CD4-positive, alpha-beta T cell treated with Interleukin-12 subunit alpha and Interleukin-12 subunit beta, for 1 hour (primary cell): ENCODE data around the gene CDC34.
"Not testable (repeated sequence)": the region's sequence is repeated elsewhere in the genome, so short reads cannot be mapped to it uniquely, and the experiment has no call there.

ENCODE experiments used
- DNase-seq: peaks from one replicate; pipeline ENCODE4 v3.0.0-alpha.2; 2020

The CDC34 gene

DNA sequence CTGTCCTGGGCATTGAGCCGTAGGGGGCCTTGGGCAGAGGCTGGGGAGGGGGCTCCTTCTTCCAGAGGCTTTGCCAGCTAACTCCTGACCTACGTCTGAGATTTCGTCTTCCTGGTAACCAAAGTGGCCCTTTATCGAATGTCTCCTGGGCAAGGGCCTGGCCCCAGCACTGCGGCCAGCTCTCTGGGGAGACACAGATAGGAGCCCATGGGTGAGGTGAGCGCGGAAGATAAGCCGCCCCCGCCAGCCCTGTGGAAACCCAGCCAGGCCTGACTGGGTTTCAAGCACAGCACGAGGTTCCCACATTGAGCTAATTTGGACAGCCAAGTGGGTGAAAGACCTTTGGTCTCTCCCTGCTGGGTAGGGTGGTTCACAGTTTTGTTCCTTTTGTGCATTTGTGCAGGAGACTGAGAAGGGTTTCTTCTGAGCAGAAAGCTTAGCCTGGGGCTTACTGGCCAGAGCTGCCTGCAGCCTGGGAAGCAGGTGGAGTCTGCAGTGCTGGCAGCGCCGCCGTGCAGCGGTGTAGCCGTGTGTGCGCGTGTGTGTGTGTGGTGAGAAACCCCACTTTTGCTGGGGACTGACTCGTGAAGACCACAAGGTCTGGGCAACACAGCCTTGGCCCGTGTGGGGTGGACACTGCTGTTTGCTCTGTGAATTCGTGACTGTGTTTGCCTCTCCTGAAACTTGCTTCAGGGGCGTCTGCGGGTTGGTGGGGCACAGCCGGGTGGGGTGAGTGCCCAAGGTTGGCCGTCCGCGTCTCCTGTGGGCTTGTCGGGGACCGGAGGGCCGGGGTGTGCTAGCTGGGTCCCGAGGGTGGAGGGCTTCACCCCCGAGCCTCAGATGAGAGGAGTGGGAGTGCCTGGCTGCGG lies 43.3 kb downstream of the CDC34 start:
- DNase-seq = no peak

DNA sequence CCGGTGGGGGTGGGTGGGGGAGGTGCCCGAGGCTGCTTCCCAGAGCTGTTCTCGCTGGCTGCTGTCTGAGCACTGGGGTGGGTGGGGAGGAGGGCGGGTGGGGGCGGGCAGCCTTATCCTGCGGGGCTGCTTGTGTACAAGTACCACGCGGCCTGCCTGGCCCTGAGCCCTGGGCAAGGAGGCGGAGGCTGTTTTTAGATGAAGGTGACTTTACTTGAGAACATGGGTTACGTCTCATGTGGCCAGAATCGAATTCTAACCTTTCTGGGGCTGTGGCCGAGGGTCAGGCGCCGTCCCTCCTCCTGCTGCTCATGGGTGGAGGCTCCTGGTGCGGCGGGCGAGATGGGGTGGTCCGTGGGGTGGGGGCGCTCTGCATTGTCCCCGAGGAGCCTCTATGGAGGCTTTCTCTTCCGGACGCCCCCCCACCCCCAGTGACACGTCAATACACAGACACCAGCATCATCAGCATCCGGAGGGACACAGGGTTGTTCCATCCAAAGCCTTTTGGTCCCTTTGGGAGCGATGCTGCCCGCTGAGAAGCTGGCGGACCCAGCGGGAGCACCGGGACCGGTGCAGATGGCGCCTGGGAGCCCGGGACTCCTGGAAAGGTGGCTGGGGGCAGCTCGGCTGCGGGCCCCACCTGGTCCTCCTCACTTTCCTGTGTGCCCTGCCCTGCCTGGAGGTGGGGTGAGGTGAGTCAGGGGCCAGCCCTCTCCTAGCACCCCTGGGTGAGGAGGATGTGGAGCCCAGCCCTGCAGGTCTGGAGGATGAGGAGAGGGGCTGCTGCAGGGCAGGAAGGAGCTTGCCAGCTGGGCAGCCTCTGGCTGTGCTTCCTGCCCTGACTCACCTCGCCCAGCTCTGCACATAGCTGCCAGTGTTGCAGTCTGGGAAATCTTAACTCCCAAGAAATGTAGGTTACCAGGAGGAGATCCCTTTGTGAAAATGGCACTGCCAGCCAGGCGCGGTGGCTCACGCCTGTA lies 44.3 kb downstream of the CDC34 start:
- DNase-seq = no peak

DNA sequence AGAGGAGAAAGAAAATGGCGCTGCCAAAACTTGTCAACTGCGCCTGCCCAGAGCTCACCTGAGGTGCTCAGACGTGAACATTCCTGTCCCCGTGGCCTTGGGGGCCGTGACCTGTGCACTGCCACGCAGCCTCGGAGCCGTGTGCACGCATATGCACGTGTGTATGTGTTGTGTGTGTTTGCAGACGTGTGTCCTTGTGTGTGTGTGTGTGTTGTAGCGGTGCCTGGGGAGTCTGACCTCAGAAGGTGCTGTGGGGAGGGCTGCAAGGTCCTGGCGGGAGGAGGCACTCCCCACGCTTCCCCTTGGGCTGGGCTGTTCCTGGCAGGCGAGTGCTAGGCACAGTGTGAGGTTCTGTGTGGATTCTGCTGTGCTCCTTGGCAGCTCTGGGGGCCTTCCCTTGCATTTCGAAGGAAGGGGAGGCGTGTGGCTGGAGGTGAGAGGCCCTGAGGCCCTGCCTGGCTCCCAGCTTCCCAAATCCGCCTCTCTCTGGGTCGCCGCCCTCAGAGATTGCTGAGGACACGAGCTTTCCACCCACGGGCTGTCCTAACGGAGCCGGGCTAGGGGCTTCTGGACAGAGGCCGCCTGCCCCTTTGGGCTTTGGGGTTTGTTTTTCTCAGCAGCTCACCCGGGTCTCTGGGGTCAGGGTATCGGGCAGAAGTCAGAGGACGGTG lies 45.3 kb downstream of the CDC34 start:
- DNase-seq = no peak

DNA sequence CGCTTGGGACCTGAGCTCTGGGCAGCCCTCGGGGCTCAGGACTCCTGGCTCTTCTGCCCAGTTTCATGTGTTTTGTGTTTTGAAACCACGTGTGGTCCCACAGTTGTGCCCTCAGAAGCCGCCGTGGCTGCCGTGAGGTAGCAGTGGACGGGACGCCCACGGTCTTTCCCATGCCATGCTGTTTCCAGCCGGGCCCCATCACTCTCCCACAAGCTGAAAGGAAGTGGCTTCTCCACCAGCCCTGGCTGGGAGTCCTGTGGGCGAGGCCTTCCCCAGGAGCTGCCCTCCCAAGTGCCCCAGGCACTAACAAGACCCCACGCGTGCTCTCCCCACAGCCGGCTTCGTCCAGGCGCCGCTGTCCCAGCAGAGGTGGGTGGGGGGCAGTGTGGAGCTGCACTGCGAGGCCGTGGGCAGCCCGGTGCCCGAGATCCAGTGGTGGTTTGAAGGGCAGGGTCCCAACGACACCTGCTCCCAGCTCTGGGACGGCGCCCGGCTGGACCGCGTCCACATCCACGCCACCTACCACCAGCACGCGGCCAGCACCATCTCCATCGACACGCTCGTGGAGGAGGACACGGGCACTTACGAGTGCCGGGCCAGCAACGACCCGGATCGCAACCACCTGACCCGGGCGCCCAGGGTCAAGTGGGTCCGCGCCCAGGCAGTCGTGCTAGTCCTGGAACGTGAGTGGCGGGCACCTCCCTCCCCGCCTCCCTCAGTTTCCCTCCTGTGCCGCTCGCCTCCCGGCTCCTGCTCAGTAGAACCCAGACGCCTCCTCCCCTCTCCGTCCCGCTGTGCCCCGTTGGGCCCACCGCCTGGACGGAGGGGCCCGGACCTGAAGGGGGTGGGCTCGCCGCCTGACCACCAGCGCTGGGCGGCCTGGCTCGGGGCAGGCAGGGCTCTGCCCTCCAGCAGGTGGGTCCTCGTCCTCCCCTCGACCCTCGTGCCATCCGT lies 46.2 kb downstream of the CDC34 start:
- no peak for DNase-seq

DNA sequence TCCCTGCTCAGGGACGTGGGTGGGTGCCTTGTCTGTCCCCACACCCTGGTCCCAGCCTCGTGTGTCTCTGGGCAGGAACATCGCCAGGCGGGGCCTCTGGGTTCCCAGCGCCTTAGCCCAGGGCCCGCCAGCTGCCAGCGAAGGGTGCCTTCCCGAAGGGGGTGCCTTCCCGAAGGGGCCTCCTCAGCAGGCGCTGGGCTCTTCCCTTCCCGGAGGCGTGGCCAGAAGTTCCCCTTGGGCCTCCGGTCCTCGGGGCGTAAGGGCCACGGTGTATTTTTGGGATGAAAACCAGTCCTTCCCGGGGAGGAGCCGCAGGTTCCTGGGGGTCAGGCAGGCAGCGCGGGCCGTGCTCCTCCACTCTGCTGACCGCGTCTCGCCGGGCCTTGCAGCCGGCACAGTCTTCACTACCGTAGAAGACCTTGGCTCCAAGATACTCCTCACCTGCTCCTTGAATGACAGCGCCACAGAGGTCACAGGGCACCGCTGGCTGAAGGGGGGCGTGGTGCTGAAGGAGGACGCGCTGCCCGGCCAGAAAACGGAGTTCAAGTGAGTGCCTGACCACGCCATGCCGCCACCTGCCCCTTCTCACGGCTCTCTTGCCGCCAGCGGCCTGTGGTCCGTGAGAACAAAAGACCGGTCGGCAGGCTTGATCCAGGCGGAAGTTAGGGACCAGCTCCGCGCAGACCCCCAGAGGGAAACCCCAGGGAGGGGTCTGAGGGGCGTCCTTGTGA lies 47.7 kb downstream of the CDC34 start:
- DNase-seq = no peak

DNA sequence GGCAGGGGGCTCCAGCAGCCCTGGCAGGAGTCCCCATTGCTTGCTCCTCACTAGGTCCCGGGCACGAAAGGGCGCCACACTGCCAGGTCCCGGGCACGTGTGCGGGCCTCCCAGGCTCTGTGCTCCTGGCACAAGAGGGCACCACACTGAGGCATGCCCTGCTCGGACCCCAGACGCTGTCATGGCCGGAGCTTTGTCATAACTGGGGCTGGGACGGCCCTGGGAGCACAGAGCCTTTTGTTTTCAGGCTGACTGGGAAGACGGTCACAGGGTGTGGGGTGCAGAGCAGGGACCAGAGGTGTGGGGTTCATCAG lies 48.2 kb downstream of the CDC34 start:
- no peak for DNase-seq

DNA sequence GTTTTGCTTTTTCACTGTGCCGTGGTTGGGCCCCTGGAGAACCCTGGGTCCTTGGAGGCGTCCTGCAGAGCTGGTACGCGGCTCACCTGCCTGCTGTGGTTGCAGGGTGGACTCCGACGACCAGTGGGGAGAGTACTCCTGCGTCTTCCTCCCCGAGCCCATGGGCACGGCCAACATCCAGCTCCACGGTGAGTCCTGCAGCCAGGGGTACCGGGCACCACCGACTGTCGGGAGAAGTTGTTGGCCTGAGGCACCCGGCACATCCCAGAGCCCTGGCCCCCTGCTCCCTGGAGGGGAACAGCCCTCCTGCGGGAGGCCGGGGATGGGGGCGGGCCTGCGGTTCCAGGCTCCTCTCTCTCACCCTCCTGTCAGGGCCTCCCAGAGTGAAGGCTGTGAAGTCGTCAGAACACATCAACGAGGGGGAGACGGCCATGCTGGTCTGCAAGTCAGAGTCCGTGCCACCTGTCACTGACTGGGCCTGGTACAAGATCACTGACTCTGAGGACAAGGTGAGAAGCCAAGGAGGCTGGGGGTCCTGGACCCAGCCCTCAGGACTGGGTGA lies 48.8 kb downstream of the CDC34 start:
- no peak for DNase-seq

DNA sequence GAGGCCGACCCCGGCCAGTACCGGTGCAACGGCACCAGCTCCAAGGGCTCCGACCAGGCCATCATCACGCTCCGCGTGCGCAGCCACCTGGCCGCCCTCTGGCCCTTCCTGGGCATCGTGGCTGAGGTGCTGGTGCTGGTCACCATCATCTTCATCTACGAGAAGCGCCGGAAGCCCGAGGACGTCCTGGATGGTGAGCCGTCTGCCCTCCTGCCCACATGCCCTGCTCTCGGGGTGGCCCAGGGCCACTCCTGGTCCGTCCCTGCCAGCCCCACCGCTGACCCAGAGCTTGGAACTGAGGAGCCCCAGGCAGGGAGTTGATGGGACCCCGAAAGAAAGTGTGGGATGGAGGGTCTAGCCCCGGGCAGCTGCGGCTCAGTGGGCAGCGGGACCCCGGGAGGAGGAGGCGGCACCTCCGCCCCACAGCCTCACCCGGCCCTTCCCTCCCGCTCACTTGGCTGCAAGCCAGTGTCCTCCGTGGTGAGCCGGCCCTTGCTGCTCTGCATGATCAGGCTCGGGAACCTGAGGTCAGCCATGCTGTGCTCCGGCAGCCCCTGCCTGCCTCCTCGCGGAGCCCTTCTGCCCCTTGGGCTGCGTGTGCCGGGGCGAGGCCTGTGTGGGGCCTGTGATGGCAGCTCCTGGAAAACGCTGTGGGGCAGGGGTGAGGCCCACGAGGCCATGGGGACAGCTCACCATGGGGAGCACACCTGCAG lies 50.0 kb downstream of the CDC34 start:
- DNase-seq = no peak

DNA sequence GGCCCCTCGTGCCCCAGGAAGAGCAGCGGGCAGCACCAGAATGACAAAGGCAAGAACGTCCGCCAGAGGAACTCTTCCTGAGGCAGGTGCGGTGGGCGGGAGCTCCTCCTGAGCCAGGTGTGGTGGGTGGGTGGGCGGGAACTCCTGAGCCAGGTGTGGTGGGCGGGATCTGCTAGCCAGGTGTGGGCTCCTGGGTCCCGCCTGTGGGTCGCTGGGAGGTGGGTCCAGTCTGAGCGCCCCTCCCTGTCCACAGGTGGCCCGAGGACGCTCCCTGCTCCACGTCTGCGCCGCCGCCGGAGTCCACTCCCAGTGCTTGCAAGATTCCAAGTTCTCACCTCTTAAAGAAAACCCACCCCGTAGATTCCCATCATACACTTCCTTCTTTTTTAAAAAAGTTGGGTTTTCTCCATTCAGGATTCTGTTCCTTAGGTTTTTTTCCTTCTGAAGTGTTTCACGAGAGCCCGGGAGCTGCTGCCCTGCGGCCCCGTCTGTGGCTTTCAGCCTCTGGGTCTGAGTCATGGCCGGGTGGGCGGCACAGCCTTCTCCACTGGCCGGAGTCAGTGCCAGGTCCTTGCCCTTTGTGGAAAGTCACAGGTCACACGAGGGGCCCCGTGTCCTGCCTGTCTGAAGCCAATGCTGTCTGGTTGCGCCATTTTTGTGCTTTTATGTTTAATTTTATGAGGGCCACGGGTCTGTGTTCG lies 51.1 kb downstream of the CDC34 start:
- no peak for DNase-seq

DNA sequence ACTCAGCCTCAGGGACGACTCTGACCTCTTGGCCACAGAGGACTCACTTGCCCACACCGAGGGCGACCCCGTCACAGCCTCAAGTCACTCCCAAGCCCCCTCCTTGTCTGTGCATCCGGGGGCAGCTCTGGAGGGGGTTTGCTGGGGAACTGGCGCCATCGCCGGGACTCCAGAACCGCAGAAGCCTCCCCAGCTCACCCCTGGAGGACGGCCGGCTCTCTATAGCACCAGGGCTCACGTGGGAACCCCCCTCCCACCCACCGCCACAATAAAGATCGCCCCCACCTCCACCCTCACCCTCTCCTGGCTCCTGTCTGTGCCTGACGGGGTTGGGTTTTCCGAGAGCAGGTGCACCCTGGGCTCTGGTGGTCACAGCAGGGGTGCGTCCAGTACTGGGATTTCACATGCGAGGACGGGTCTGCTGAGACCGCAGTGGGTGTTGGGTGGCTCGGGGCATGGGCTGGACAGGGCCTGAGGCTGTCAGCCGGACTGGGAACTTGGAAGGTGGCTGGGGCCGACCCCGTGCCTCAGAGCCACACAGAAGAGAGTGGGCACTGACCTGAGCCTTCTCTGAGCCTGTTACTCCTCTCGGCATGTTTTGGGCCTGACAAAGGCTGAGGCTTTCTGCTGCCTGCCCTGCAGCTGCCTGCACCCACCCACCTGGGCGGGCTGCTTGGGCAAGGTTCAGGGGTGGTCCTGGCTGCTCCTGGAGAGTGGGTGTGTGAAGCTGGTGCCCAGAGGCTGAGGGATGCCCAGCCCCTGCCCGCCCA lies 51.8 kb downstream of the CDC34 start:
- DNase-seq = no peak

DNA sequence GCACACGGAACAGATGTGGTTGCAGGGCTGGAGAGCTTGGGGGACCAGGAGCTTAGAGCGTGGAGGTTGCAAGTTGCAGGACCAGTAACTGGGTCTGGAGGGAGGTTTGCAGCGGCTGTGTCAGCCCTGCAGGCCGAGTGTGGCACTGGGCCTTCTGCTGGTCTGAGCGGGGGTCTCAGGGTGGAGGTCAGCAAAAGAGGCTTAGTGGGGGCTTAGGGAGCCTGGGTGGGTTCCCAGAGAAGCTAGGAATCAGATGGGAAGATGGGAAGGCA lies 52.3 kb downstream of the CDC34 start:
- DNase-seq = no peak

DNA sequence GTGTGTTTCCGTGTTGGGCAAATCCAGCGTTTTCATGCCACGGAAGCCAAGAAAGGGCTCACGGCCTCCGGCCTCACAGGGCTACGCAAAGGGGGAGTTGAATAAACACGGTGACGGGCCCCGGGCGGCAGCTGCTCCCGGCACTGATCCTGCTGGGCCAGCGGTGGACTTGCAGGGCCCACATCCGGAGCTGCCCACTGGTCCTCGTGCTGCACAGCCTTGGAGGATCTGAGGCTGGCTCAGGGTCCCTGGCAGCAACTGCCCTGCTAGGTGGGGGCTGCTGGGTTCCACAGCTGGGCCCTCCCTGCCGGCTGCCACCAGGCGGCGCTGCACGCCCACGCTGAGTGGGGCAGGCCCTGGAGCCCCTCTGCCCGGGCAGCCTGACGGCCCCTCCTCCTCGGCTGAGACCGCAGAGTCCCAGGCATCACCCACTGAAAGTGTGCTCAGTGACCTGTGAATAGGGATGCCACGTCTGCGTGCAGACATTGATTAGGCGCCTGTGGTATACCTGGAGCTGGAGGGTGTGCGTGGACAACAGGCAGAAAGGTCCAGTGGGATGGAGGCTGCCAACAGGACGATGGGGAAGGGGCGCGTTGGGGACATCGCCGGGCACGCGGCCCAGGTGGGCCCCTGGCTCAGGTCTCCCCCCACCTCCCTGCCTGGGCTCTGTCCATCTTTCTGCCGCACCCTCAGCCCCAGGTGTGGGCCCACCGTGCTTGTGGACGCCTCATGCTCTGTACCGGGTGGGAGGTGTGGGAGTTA lies 52.9 kb downstream of the CDC34 start:
- peak; percentile 73 for DNase-seq

DNA sequence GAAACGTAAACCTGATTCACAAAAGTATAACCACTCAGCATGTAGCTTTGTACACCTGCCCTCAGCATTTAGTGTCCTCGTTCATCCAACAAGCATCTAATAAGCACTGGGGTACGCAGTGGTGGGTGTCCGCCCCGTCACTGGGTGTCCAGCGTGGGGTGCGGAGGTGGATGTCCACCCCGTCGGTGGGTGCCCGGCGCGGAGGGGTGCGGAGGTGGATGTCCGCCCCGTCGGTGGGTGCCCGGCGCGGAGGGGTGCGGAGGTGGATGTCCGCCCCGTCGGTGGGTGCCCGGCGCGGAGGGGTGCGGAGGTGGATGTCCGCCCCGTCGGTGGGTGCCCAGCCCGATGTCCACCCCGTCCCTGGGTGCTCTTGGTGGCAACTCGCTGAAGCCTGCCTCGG lies 53.6 kb downstream of the CDC34 start:
- DNase-seq = not testable (repeated sequence)

DNA sequence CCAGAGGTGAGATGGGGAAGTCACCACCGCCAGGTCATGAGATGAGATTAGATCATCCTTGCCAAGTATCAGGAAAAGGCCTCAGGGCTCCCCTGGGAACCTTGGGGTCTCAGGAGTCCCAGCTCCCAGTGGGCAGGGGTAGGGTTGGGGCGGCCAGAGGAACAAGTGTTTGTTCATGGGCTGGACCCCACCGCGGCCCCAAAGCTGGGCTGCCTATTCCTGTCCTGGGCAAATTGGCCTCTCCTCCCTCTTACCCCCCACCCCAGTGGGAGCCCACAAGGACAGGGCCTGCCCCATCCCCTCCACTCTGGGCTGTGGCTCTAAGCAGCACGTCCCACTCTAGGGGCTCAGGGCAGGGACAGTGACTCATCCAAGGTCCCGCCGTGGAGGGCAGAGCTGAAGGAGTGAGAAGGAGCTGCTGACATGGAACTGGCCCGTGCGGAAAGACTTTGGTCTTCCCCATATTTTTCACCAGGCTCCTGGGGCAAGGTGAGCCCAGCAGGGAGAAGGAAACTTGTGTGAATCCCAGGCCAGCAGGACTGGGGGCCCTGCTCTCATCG lies 54.1 kb downstream of the CDC34 start:
- no peak for DNase-seq

DNA sequence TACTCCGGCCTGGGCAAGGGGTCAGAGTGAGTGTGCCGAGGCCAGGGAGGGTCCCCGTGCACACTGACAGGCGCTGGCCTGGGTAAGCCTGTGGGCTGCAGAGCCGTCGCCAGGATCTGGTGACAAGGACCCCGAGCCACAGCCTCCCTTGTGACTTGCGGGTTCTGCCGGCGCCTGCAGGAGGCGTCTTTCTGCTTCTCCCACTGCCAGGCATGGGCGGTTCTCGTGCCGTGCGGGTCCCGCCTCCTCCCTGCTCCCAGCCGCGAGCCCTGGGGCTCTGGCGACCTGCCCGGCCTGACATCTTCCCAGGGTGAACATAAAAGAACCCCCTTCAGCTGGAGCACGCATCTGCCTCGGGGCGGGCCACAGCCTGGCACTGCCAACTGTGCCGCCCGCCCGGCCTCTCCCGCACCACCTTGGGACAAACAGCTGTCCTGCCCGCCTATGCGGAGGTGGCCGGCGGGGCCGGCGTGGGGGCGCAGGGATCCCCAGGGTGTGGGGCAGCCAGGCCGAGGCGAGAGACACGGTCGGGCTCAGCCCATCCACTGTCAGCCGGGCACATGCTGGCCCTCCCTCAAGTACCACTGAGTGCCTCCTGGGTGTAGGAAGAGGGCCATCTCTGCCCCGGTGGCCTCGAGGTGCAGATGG lies 56.7 kb downstream of the CDC34 start:
- DNase-seq = peak; percentile 74

DNA sequence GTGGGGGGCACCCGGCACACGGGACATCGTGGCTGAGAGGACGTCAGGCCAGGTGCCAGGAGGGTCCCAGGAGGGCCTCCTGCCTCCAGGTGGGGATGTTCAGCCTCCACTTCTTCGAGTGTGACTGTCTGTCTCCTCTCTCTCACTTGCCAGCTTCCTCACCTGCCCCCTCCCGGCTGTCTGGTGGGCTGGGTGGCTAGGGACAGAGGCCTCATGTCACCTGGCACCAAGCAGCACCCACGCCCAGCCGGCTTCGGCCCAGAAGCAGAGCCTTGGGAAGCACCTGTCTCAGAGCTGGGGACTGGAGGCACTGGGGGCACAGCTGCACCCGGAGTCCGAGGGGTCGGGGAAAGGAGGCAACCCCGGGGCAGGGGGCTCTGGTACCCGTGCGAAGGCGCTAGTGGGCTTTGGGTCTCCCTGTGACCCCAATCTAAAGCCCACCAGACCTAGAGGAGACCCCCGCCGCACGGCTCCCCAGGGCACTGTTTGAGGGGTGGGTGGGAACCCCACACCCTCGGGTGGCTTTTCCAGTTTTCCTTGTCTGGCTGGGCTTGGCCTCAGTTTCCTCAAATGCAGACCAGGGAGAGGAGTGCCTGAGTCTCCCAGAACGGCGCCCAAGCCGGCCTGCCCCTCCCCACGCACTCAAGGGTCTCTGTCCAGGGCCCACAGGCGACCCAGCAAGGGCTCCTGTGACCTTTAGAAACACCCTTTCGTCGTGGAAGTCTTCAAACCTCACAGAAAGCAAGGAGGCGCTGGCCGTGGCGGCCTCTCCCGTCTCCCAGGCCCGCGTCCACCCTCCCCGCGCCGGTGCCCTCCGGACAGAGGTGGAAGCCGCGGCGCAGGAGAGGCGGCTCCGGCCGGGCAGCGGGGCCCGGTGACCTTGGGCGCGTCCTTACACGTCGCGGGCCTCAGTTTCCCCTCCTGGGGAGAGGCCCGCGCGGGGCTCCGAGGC lies 57.5 kb downstream of the CDC34 start:
- DNase-seq = no peak
